HG02885 (cell line): ENCODE measurements around the gene PHACTR1.

ENCODE experiments used
- ATAC-seq: cut with Tn5 transposase; IDR thresholded peaks from one replicate; pipeline ENCODE4 v1.9.1; 2021; ENCODE audit warnings: mild to moderate bottlenecking; ENCODE audit not compliant: unreplicated experiment, poor library complexity

The PHACTR1 gene

DNA sequence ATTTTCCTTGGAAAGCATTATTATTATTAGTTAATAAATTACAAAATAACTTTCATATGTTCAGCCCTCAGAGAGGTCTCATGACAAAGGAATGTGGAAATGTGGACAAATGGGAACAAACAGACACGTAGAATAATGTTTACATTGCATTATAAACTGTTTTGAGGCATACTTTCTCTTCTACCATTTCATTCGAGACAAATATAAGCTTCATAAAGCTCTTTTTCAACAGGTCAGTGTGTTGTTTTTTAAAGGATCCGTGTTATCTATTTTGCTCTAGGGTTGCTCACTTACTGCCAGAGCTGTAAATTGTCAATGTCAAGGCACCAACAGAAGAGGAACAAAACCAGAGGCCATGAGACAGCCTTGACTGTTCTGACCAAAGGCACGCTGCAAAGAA, 256.8 kb downstream of the PHACTR1 start:
- no peak for ATAC-seq

- ATAC-seq, result no peak
Measured at GRCh38 chr6:12974551-12974950, 258.0 kb downstream of the PHACTR1 start.

- no peak for ATAC-seq
Measured at GRCh38 chr6:12976366-12976765, 259.8 kb downstream of the PHACTR1 start.

- ATAC-seq, result no peak
Measured at GRCh38 chr6:12977206-12977605, 260.6 kb downstream of the PHACTR1 start.

GRCh38 chr6:12977806-12978205, 261.2 kb downstream of the PHACTR1 start:
- ATAC-seq, result no peak

- no peak for ATAC-seq
Measured at GRCh38 chr6:12980741-12981140, 264.2 kb downstream of the PHACTR1 start.

GRCh38 chr6:12984776-12985175, 268.2 kb downstream of the PHACTR1 start:
- no peak for ATAC-seq

DNA sequence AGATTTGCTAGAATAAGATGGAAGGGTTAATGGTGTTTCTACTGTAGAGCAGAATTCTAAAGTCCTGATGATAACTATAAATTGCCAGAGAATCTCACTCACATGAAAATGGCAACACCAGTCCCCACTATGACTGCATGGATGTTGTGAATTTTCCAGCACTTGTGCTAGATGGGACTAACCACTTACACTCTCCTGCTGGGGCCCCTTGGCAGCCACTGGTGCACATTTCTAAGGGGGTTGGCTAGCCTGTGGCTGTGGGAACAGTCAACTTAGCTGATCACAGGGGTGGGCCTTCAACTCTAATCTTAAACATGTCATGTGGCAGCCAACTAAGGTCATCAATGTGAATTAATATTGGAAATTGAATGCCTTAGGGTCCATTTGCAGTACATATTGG, 271.2 kb downstream of the PHACTR1 start:
- no peak for ATAC-seq

DNA sequence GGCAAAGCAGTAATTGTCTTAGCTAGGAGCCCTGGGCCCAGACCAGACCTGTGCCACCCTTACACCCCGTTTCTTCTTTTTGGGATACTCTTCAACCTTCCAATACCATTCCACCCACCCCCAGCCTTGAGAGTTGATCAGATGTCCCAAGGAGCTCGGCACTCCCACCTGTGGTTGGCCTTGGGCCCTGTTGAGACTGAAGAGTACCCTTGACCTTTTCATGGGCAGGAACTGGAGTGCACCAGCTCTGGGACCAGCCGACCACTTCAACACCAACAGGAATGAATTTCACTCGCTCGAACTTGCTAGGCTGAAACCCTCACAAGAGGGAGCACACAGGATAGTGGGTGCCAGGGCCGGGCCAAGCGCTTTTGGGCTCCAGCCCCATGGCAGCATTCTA, 273.6 kb downstream of the PHACTR1 start:
- ATAC-seq, result no peak

DNA sequence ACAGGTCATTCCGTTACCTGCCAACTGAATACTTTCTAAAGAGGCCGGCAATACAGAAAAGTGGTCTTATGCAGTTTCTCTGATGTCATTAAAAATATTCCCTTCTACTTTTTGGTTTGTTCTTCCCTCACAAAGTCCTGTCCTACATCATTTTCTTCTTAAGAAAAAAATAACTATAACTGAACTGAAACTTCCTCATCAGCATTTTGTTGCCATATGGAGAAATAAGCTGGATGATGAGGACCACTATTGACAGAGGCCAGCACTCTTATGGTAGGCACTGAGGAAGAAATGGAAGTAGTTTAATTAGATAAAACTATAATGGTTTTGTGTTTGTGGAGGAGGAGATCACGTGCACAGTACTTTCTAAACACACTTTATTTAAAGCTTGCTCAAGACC, 274.9 kb downstream of the PHACTR1 start:
- ATAC-seq, result no peak

DNA sequence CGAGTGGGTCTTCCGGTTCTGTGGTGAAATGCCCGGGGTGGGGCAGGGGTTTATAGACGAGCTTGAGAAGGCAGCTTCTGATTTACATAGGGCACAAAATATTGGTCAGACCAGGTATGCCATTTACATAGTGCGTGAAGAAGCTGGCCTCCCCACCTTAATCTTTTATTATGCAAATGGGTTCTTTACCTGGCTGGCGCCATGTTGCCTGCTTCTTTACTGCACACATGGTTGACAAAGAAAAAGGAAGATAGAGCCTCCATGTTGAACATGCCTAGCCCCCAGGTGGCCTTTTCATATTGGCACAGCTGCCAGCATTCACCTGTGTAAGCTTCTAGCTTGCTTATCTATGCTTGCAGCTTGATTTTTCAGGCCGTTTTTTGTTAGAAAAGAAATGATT, 276.2 kb downstream of the PHACTR1 start:
- ATAC-seq, result no peak

GRCh38 chr6:12993283-12993898, 276.8 kb downstream of the PHACTR1 start:
- ATAC-seq, result no peak

DNA sequence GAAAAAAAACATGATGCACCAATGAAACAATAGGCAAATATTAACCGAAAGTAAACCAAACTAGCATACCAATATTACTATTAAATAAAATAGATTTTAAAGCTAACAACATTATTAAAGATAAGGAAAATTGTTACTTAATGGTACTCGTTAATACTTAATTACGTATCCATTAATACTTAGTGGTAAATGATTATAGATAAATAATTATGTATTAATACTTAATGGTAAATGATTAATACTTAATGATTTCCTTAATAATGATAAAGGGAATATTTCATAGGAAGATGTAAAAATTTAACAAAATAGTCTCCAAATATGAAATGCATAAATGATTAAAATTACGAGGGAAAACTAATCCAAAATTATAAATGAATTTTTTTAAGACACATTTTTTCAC, 278.9 kb downstream of the PHACTR1 start:
- no peak for ATAC-seq

GRCh38 chr6:13000537-13000936, 284.0 kb downstream of the PHACTR1 start:
- ATAC-seq, result no peak

DNA sequence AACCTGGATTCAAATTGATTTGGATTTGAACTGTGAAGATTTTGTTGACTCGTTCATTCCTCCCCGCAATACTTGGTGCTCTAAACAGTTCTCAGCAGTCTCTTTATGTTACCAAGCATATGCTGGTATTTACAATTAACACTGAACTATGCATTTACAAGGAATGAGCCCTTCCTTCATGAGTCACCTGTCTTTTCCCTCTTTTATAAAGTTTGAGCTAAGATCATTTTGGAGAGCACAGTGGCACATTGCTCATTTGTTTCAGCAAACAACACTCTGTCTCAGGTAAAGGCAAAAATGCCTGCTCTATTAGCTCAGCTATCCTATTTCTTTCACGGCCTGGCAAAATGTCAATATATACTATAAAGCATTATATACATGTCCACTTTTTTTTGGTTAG, 285.4 kb downstream of the PHACTR1 start:
- no peak for ATAC-seq

- no peak for ATAC-seq
Measured at GRCh38 chr6:13004601-13005000, 288.0 kb downstream of the PHACTR1 start.

GRCh38 chr6:13005994-13006393, 289.4 kb downstream of the PHACTR1 start:
- ATAC-seq, result no peak

GRCh38 chr6:13006578-13007300, 290.2 kb downstream of the PHACTR1 start:
- no peak for ATAC-seq

GRCh38 chr6:13007744-13008143, 291.2 kb downstream of the PHACTR1 start:
- ATAC-seq, result no peak

- no peak for ATAC-seq
Measured at GRCh38 chr6:13009031-13009430, 292.5 kb downstream of the PHACTR1 start.

GRCh38 chr6:13009461-13009860, 292.9 kb downstream of the PHACTR1 start:
- ATAC-seq, result no peak

GRCh38 chr6:13011612-13012146, 295.1 kb downstream of the PHACTR1 start:
- ATAC-seq, result no peak
